Jurkat, Clone E6-1 (cell line): ENCODE results near the gene ODAD2. TPM values are rescaled to one million over a fixed set of nuclear protein-coding genes. Genes with fewer than 3 reads are reported as not detected.
"Not testable (repeated sequence)": the region's sequence is repeated elsewhere in the genome, so short reads cannot be mapped to it uniquely, and the experiment has no call there.

Experiments
- DNase-seq: peaks from one replicate; pipeline ENCODE4 v3.0.0-alpha.2; 2011; ENCODE audit warnings: low read depth, low spot score
- H3K4me3 ChIP-seq: 2 replicates; pipeline ENCODE4 v1.5.1; 2011; ENCODE audit warnings: mild to moderate bottlenecking, low read length, control low read depth, moderate library complexity
- polyA plus RNA-seq: library from polyadenylated mRNA; unstranded; fragments of >200 nt; gene quantifications from one replicate; pipeline ENCODE4 v1.2.1, GENCODE V29; 2012; ENCODE audit warnings: missing spikeins; ENCODE audit not compliant: insufficient read length, insufficient read depth

The ODAD2 gene, protein sequence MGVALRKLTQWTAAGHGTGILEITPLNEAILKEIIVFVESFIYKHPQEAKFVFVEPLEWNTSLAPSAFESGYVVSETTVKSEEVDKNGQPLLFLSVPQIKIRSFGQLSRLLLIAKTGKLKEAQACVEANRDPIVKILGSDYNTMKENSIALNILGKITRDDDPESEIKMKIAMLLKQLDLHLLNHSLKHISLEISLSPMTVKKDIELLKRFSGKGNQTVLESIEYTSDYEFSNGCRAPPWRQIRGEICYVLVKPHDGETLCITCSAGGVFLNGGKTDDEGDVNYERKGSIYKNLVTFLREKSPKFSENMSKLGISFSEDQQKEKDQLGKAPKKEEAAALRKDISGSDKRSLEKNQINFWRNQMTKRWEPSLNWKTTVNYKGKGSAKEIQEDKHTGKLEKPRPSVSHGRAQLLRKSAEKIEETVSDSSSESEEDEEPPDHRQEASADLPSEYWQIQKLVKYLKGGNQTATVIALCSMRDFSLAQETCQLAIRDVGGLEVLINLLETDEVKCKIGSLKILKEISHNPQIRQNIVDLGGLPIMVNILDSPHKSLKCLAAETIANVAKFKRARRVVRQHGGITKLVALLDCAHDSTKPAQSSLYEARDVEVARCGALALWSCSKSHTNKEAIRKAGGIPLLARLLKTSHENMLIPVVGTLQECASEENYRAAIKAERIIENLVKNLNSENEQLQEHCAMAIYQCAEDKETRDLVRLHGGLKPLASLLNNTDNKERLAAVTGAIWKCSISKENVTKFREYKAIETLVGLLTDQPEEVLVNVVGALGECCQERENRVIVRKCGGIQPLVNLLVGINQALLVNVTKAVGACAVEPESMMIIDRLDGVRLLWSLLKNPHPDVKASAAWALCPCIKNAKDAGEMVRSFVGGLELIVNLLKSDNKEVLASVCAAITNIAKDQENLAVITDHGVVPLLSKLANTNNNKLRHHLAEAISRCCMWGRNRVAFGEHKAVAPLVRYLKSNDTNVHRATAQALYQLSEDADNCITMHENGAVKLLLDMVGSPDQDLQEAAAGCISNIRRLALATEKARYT
- 4.1 TPM for polyA plus RNA-seq

DNA sequence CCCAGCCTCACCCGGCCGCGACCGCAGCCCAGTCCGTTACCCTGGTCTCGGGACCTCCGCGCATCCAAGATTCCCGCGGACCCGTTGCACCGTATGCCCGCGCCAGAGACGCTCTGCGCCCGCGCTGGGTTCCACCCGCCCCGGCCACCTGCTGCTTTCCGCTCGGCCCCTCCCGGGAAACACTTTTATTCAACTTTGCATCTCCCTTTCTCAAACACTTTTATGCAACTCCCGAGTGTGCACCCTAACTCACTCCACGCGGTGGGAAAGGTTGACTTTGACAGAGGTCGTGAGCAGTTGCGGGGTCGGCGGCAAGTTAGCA is at the start of gene ODAD2:
Gene ODAD2 (minus strand): TSS at position 126 of the 322 bp plus-strand sequence. CDS start 3,937 bp downstream, outside the sequence.
- peak within 1 kb of the TSS; percentile 44 for H3K4me3 ChIP-seq
- no peak for DNase-seq

DNA sequence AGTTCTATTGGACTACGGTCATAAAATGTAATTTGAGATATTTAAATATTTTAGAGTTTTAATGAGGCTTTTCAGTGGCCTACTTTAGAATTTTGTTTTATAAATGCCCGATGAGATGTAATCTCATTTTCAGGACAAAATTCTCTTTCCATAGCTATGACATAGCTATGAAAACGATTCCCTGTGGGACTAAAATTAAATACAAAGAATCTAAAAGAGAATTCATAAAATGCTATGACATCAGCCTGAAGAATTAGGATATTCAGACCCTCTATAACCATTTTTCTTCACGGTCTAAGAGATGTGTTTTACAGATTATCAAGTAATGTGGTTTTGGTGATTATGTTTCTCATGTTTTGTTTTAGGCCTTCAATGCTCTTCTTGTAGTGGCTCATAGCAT is 48.2 kb upstream of the ODAD2 start:
- no peak overlapping the region for H3K4me3 ChIP-seq
- no peak for DNase-seq

DNA sequence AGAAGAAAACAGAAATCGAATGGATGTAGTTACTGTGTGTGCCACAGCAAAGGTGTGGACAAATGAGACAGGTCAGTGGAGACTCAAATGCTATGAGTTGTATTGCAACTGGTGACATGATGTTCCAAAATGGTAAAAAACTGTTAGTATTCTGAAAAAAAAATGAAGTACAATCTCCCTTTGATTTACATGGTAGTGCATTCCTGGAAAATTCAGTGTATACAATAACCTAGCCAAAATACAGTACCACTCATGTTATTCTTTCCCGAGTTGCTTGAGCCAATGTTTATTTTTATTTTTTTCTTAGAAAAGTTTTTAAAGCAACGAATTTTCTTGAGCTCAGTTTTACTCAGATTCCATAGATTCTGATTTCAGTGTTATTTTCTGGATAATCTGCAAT is 47.7 kb upstream of the ODAD2 start:
- no peak overlapping the region for H3K4me3 ChIP-seq
- no peak for DNase-seq

DNA sequence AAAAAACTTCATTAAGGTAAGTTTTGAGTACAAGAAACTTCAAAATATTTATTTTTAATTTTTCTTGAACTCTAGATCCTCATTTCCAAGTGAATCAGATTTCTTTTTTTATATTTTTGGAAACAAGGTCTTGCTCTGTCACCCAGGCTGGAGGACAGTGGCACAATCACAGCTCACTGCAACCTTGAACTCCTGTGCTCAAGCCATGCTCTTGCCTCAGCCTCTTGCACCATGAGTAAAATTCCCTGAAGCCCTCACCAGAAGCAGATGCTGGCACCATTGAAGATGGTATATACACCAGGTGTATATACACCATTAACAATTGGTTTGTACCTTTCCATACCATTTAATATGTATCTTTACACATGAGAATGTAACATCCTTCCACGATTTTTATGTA is 45.1 kb upstream of the ODAD2 start:
- H3K4me3 ChIP-seq: no peak overlapping the region
- no peak for DNase-seq

DNA sequence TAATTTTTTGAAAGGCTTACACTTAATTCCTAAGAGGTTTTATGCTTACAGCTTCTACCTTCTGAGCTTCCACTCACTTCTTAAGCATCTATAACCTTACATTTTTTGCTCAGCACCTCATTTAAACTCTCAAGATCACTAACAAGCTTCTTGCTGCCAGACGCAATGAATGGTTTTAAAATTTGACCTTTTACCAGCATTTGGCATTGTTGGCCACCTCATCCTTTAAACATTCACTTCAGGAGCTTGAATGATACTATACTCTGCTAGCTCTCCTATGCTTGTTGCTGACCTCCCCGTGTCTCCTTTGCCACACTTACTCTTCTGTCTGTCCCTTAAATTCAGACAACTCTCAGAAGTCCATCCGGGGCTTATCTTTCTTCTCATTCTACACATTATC is 37.7 kb upstream of the ODAD2 start:
- no peak overlapping the region for H3K4me3 ChIP-seq
- DNase-seq: no peak

DNA sequence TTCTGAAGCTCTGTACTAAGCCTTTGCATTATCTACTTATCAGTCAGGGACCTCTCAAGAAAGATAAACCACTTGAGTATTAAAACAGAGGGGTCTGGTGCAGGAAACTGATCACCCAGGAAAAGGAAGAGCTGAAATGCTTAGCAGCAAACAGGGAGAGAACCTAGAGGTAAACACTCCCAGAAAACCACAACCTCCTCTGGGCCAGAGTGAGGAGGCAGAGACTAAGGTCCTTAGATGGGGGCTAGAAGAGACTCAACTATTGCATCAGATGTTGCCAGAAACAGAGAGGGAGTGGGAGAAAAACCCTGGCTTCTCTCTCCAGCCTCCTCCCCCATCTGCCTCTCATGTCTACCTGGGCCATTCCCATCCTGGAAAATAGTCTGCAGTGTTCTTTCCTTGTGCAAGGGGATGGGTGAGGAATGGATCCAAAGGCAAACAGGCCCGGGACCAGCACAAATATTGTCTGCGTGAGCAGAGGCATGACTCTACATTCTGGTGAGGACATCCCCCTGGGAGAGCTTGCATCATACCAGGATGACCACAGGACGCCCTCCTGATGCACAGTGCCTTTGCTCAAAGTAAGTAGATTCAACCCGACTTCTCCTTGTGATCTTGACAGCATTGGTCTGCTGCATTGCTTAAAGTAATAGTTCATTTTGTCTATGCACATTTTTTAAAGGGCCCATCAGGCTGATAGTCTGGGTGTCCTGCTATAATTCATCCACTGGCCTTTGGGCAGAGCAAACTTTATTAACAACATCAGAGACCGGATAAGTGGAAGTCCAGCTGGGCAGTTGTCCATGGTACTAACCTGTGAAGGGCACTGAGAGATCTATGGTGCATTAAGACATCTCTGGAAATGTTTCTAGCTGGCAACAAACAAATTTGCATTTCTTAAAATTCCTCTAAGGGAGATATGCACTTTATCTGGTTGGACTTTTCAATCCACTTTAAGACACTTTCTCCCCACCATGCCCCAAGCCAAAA is 22.4 kb upstream of the ODAD2 start:
- no peak for DNase-seq
- H3K4me3 ChIP-seq: no peak overlapping the region

DNA sequence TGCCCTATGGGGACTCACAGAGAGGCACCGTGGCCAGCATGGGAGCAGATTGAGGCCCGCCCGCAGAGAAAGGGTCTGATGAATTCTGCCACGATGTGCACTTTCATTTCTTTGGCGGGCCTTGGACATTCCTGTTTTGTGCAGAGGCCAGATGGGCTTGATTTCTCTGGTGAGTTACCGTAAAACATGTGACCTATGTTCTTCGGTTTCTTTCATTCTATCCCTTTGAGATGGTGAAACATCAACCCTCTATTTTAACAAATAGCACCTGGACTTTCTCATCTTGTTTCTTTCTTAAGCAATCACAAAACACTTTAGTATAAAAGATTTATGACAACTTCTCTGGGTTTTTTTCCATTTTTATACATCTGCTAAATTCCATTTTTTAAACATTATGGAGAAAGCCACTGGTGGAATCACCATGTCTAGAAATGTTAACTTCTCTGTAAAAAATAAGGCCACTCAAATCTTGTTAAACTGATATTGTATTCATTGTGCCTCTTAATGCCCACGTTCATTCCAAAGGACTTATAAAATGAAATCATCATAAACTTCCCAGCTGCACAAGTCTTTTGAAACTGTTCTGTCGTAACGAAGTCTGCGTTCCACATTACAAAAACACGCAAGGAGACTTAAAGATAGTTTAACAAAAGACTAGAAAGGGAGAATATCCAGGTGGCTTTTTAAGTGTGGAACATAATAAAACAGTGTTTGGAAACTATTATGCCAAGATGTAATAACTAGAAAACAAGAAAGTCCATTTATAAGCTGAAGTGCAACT is 21.4 kb upstream of the ODAD2 start:
- no peak overlapping the region for H3K4me3 ChIP-seq
- no peak for DNase-seq

DNA sequence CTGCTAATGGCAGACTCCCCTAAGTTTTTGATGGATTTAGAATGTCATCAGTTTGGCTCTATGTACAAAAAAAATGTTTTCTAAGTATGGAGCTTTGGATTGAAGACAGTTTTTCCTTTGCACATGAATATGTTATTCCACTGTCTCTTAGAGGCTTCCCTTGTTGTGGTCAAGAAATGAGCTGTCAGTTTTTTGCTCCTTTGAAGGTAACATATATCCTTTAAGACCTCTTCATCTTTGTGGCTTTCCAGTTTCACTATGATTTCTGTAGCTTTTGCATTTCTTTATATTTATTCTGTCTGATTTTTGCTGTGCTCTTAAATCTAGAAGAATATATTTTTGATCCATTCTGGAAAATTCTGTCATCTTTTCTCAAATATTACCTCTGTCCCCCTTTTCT is 15.8 kb upstream of the ODAD2 start:
- H3K4me3 ChIP-seq: no peak overlapping the region
- DNase-seq: no peak

DNA sequence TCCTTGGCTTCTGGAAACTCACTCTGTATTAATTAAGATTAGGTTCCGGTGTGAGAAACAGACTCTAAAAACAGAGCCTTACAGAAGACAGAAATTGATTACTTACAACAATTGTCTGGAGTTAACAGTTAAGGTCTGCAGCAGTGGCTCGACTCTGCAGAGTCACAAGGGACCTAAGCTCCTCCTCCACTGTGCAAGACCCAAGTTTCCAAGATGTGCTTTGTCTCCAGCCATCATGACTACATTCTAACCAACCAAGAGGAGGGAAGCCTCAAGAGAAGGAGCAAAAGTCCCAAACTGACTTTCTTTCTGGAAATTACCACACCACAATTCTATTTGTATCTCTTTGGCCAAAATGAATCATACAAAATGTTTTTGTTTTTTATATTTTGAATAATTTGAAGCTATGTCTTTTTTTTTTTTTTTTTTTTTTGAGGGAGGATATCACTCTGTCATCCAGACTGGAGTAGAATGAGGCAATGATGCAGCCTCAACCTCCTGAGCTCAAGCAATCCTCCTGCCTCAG is 14.2 kb upstream of the ODAD2 start:
- no peak overlapping the region for H3K4me3 ChIP-seq
- DNase-seq: no peak

DNA sequence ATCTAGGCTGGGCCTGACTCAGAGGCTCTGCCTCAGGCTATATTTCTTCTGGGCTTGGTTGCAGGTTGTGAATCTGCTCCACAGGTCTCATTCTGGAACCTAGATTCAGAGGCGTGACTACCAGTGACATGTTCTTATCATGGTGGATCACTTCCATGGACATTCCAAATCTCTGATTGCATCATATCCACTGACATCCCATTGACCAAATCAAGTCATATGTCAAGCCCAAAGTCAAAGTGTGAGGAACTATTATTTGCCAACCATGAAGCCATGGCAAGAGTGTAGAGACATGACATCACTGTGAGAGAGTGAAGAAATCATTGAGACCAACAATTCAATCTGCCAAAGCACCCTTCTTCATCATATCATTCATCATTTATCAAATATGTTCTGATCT is 11.9 kb upstream of the ODAD2 start:
- H3K4me3 ChIP-seq: no peak overlapping the region
- no peak for DNase-seq

DNA sequence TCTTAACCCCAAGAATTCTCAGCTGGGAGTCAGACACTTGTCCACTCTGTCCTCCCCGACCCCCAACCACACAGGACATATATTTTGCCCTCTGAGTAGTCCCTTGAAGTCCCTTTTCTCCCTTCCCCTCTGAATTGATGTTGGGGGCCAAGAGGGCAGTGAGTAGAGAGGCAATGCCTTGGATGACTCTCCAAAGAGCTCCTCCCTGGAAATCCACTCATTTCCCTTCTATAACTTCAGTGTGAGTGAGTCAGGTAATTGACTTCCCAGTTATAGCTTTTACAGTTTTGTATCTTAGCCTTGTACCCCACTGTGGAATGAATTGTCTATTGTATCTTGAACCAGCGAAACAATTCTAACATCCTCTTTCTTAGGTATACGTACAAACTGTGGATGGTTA is 9.2 kb upstream of the ODAD2 start:
- DNase-seq: no peak
- H3K4me3 ChIP-seq: no peak overlapping the region

DNA sequence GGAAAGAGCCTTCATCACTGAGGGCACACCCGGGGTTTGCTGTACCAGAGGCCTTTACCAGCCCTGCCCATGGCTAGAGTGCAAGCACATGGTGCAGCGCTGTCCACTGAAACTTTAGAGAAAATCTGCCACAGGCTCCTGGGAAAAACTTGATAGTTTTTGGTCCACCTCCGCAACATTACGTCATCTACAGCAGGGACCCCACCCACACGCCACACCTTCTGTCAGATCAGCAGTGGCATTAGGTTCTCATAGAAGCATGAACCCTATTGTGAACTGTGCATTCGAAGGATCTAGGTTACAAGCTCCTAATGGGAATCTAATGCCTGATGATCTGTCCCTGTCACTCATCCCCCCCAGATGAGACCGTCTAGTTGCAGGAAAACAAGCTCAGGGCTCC is 2.5 kb upstream of the ODAD2 start:
- H3K4me3 ChIP-seq: no peak overlapping the region
- no peak for DNase-seq

DNA sequence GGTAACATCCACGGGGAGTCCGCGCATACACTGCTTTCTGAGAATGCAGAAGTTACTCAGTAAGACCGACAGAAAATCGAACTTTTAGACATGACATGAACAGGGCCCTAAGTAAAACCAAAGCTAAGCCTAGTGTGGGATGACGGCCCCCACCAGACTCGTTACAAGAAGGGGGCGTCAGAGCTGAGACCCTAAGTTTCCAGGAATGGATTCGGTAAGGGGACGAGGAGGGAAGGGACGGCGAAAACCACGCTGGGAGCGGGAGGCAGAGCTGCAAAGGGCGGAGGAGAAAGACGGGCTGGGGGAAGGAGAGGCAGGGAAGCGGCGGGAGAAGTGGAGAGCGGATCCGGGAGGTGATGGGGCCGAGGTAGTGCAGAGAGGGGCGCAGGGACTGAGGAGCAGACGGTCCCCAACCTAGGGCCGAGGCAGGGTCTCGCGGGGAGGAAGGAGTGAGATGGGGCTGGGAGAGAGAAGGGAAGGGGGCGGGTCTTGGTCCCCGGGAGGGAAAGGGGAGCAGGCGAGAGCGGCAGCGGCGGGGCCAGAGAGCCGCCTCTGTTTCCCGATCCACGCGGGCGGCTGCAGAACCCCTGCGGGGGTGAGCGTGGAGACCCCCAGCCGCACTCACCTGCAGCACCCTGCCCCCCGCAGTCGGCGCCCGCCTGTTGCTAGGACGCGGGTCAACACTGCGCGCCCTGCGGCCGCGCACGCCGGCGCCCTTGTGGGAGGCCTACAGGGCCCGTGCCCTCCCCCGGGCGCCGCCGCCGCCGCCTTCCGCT is 513 bp downstream of the ODAD2 start:
- DNase-seq: no peak
- H3K4me3 ChIP-seq: peak overlapping the region; percentile 44

DNA sequence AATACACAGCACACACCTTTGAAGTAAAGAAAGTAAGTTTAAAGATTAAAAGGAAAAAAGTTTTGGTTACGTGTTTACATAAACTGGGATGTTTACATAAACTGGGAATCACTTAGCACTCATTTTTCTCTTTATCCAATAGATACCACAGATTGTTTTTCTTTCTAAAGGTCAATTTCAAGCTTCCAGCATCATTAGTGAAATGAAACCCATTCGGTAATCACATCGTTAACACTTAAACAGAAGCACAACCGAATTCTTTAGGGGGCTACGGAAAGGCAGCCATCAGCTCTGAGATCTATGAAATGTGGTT is 1.1 kb downstream of the ODAD2 start:
- no peak overlapping the region for H3K4me3 ChIP-seq
- DNase-seq: no peak

DNA sequence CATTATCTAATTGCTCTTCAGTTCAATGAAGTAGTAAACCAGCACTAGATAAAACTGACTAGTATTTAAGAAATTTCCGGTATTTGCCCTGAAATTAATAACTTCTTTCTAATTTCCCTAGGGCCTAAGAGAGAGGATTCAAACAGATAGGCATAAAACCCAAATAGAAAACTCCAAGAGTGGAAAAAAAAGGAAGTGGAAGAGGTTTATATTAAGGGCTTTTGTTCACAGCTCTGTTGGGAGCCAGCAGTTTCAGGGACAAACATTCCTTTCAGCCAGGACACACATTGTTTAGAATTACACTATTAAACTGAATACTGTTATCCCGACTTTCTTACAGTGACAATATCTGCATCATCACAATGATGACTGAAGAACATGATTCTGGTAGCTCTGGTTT is 3.6 kb downstream of the ODAD2 start:
- H3K4me3 ChIP-seq: no peak overlapping the region
- DNase-seq: no peak

DNA sequence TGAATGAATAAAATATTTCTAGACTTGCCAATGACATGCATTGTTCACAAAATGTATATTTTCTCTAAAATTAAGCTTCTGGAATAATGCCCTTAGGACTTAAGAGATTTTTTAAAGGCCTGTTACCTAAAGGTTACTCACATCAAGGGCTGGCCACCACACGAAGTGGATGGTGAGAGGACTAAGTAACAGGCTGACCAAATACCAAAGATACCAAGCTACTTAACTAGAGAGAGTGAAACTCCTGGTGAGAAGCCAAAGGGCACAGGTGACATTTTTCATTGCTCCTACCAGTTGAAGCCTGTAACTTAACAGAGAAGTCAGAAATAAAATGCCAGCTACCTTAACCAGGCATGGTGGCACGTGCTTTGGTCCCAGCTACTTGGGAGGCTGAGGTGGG is 9.5 kb downstream of the ODAD2 start:
- not testable (repeated sequence) for H3K4me3 ChIP-seq, DNase-seq

DNA sequence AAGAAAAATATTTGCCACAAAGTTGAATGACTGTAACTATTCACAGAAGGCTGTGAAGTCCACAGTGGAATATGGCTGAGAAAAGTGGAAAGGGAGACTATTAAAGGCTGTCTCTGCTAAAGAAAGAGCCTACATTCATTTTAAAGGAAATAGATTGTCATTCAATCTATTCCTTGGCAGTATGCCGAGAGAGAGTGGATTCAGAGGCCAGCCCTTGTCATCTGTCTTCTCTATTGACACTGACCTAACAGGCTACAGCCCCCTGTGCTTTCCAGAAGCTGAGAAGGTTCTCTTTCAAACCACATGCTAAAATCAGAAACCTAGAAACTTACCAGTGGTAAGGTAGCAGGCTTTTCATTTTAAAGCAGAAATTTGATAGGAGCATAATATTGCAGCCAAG is 12.1 kb downstream of the ODAD2 start:
- no peak for DNase-seq
- H3K4me3 ChIP-seq: no peak overlapping the region
